Measurements from ENCODE around the gene METTL21C. TPM values are rescaled to one million over a fixed set of nuclear protein-coding genes. Genes with fewer than 3 reads are reported as not detected.
A peak's percentile ranks its signal among the peaks of the same experiment; 100 is the strongest.

METTL21C gene
- total and polyA plus RNA-seq, 7 donors = 0.19 to 12.5 (median 0.34) TPM

GRCh38 chr13:102679449-102680132 is 15.3 kb downstream of the METTL21C start:
- DNase-seq (no peak), ATAC-seq (no peak)
- no peak overlapping the region for H3K27ac ChIP-seq
- no peaks in the 10 kb centered on the region for H3K9me3 ChIP-seq
- intact Hi-C loops (cut with DNase I) = loop anchor here in 1 of 2 donors (5.0 kb wide), 1 partner anchor 33 kb away; no protein-coding TSS in a partner anchor
- H3K4me1 ChIP-seq = peaks cover 43% of the 10 kb centered on the region
- WGBS, 3 donors = 54 to 70% (median 69%) methylated on average over 3 of the region's 3 CpGs
- TF ChIP-seq CTCF (IDR thresholded peaks at IDR 0.05) = no peak
- no peaks in the 10 kb centered on the region for H3K27me3 ChIP-seq (ENCODE audit: insufficient read depth in 3 of 3, low read length in 2 of 3)
- H3K4me3 ChIP-seq = no peak overlapping the region
- peaks cover 0 to 28% of the 10 kb centered on the region in 2 donors for H3K36me3 ChIP-seq (ENCODE audit: insufficient read depth in 1 of 2, low read depth in 1 of 2)

- ATAC-seq = peak; percentile 78 to 85 (median 80)
- intact Hi-C loops (cut with DNase I) = loop anchor here in 1 of 2 donors (5.0 kb wide), 1 partner anchor 34 kb away; no protein-coding TSS in a partner anchor
Observed at GRCh38 chr13:102678339-102679107, 16.3 kb downstream of the METTL21C start.

GRCh38 chr13:102677122-102677521 is 17.7 kb downstream of the METTL21C start:
- no peak for TF ChIP-seq CTCF (IDR thresholded peaks at IDR 0.05)
- no peaks in the 10 kb centered on the region for H3K27me3 ChIP-seq (ENCODE audit: insufficient read depth in 3 of 3, low read length in 2 of 3)
- DNase-seq (no peak), ATAC-seq (peak; percentile 65 to 83 (median 76))
- WGBS, 3 donors = 43 to 53% (median 45%) methylated on average over 4 of the region's 4 CpGs
- H3K36me3 ChIP-seq (ENCODE audit: insufficient read depth in 1 of 2, low read depth in 1 of 2) = peaks cover 7 to 47% of the 10 kb centered on the region in 2 donors
- H3K9me3 ChIP-seq = no peaks in the 10 kb centered on the region
- no peak overlapping the region for H3K4me3 ChIP-seq
- intact Hi-C loops (cut with DNase I) = loop anchor here in 1 of 2 donors (5.0 kb wide), 1 partner anchor 35 kb away; no protein-coding TSS in a partner anchor
- H3K27ac ChIP-seq = peak overlapping the region; percentile 70
- peaks cover 51% of the 10 kb centered on the region for H3K4me1 ChIP-seq

More at GRCh38 chr13:102678339-102679107, 16.3 kb downstream of the METTL21C start:
- peaks cover 0 to 38% of the 10 kb centered on the region in 2 donors for H3K36me3 ChIP-seq (ENCODE audit: insufficient read depth in 1 of 2, low read depth in 1 of 2)
- H3K4me3 ChIP-seq = no peak overlapping the region
- WGBS, 3 donors = 37 to 53% (median 46%) methylated on average over 5 of the region's 5 CpGs
- H3K4me1 ChIP-seq = peaks cover 51% of the 10 kb centered on the region
- peak overlapping the region; percentile 70 for H3K27ac ChIP-seq
- H3K9me3 ChIP-seq = no peaks in the 10 kb centered on the region
- no peak for DNase-seq
- TF ChIP-seq CTCF (IDR thresholded peaks at IDR 0.05) = no peak
- no peaks in the 10 kb centered on the region for H3K27me3 ChIP-seq (ENCODE audit: insufficient read depth in 3 of 3, low read length in 2 of 3)

GRCh38 chr13:102675115-102675514 is 19.7 kb downstream of the METTL21C start:
- intact Hi-C loops (cut with DNase I) = loop anchor here in 1 of 2 donors (5.0 kb wide), 1 partner anchor 37 kb away; no protein-coding TSS in a partner anchor

More at GRCh38 chr13:102675115-102675514, 19.7 kb downstream of the METTL21C start:
- no peak for TF ChIP-seq CTCF (IDR thresholded peaks at IDR 0.05)
- Histone ChIP-seq H3K4me3 (no peak overlapping the region), H3K27me3 (ENCODE audit: insufficient read depth in 3 of 3, low read length in 2 of 3) (no peaks in the 10 kb centered on the region), H3K9me3 (peaks cover 6% of the 10 kb centered on the region), H3K27ac (peak overlapping the region; percentile 34), H3K36me3 (ENCODE audit: insufficient read depth in 1 of 2, low read depth in 1 of 2) (peaks cover 7 to 58% of the 10 kb centered on the region in 2 donors), H3K4me1 (peaks cover 51% of the 10 kb centered on the region)
- DNase-seq = no peak
- WGBS, 3 donors = 48 to 71% (median 56%) methylated on average over 3 of the region's 3 CpGs
- ATAC-seq = peak; percentile 31 to 72 (median 58)

Data from psoas muscle (tissue), 8 donors.